Heart right ventricle (tissue), 16 donors: Measurements from ENCODE around the gene MEOX1. TPM values are rescaled to one million over a fixed set of nuclear protein-coding genes. Genes with fewer than 3 reads are reported as not detected.

Source experiments
- ATAC-seq, 8 donors: fragments of 200-7000 bp; cut with Tn5 transposase; one replicate each; pipeline ENCODE4 v1.9.1; 2020; ENCODE audit warnings: mild to moderate bottlenecking in 8 of 8, moderate library complexity in 8 of 8, moderate number of reproducible peaks in 1 of 8
- DNase-seq, 2 donors: peaks; one replicate each; pipeline ENCODE4 v3.0.0-alpha.2; 2020
- H3K27ac ChIP-seq, 10 donors: fragments of 200-600 bp; sonication (generic) in 2 of 10; one replicate each; pipeline versions ENCODE4 v1.5.0 to v1.8.0; 2020 to 2022; ENCODE audit warnings: mild to moderate bottlenecking in 3 of 10
- H3K27me3 ChIP-seq, 7 donors: fragments of 200-600 bp; one replicate each; pipeline ENCODE4 v1.8.0; 2021 to 2022; ENCODE audit warnings: mild to moderate bottlenecking in 2 of 7
- H3K36me3 ChIP-seq, 9 donors: fragments of 200-600 bp; sonication (generic) in 1 of 9; one replicate each; pipeline versions ENCODE4 v1.5.0 to v1.8.0; 2020 to 2022; ENCODE audit warnings: mild to moderate bottlenecking in 2 of 9
- H3K4me1 ChIP-seq, 9 donors: fragments of 200-600 bp; sonication (generic) in 1 of 9; one replicate each; pipeline versions ENCODE4 v1.5.0 to v1.8.0; 2020 to 2022; ENCODE audit warnings: mild to moderate bottlenecking in 4 of 9
- H3K4me3 ChIP-seq, 10 donors: fragments of 200-600 bp; sonication (generic) in 2 of 10; one replicate each; pipeline versions ENCODE4 v1.5.0 to v1.8.0; 2020 to 2022; ENCODE audit warnings: mild to moderate bottlenecking in 7 of 10, moderate library complexity in 2 of 10
- H3K9me3 ChIP-seq, 11 donors: fragments of 200-600 bp in 10 of 11; sonication (generic) in 2 of 11; one replicate each; pipeline versions ENCODE4 v1.5.0 to v1.8.0; 2013 to 2022; ENCODE audit warnings: mild to moderate bottlenecking in 2 of 11, control low read depth in 1 of 11, moderate library complexity in 1 of 11
- WGBS, 2 donors: extraction: QIAGEN DNeasy Blood & Tissue Kit; methylation state at CpG; one replicate each; pipeline ENCODE4 v1.1.7; 2013; ENCODE audit warnings: inconsistent platforms in 1 of 2; 5-methylcytosine and 5-hydroxymethylcytosine counted together
- intact Hi-C, 10 donors: fragments of 100-400 bp; cut with DNase I; formaldehyde crosslinking; loops; one replicate each; pipeline versions ENCODE4 v1.11.1 to v1.14.2; 2022
- polyA plus RNA-seq, 2 donors: library from polyadenylated mRNA; stranded (reverse); fragments of 200-250 nt; gene quantifications; one replicate each; pipeline ENCODE4 v1.2.3, GENCODE V29; 2013
- total RNA-seq, 10 donors: library from RNA; stranded (reverse); fragmentation: NEBNext Ultra II Directional in 3 of 10; extraction: Animal tissue kit (Norgen Biotek cat#: 25700) in 3 of 10; gene quantifications; one replicate each; pipeline versions ENCODE4 v1.2.1 to v1.2.4, GENCODE V29; 2021 to 2023
- TF ChIP-seq, protein P1 (sequence below), 9 donors: fragments of 200-600 bp; sonication (generic) in 2 of 9; IDR thresholded peaks; one replicate each; pipeline versions ENCODE4 v1.5.0 to v1.8.0; 2021 to 2022; ENCODE audit warnings: antibody characterized with exemption in 9 of 9, mild to moderate bottlenecking in 5 of 9, moderate library complexity in 1 of 9
- donor health status: Arrhythmogenic right ventricular cardiomyopathy.
- donor health status: ischemic (EF 13 %, LVEDD 7.1; RV severe dilation, severe dysfunction).
- donor health status: healthy with polysubstance abuse.
- donor health status: DM: no; HTN: yes; CAD: no.
- donor health status: DM: no; HTN: no; CAD: no.
- donor health status: ischemic (EF 25% LVEDD 6.9; RV normal size, moderate dysfunction).
- donor health status: ischemic (EF 25% LVEDD 5.7; RV mildly dilated, moderate dysfunction).
- donor health status: healthy.
- donor health status: DM: yes; HTN: yes; CAD: no.
- donor health status: Ischemic cardiomyopathy.
- donor health status: ischemic (EF 35%, LVEDD 5.7; RV mildly dilated, moderate dysfunction).
- donor health status: nonischemic (EF 11% LVEDD 7.7; RV severe dilation, severe dysfunction).
- donor health status: DM: yes; HTN: yes; CAD: no.
- donor health status: PGD.
- donor health status: ischemic (EF 29% LVEDD 5.4; RV normal size, mild dysfunction).
- donor health status: nonischemic (EF 23%, LVEDD 6.1; RV moderate dilation, normal function).

The MEOX1 gene
- total and polyA plus RNA-seq, 12 donors = 6.4 to 25.3 (median 14.8) TPM

DNA sequence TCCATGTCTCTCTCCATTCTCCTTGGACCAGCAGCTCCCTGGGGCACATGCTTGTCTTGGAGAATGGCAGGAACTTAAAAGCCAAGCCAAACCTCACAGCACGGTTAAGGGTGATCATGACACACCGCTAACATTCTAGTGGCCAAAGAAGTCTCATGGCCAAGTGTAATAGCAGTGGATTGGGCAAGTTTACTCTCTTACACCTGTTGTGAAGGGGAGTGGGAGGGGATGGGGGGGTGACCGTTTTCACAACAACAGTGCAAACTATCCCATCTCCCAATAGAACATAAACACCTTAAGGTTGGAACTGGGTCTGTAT lies 37.7 kb upstream of the MEOX1 start:
- Histone ChIP-seq H3K27ac (no peak overlapping the region), H3K36me3 (no peaks in the 10 kb centered on the region), H3K4me3 (no peak overlapping the region), H3K4me1 (peaks cover 3 to 17% (median 16%) of the 10 kb centered on the region in 9 donors), H3K27me3 (peaks cover 0 to 15% (median 0%) of the 10 kb centered on the region in 7 donors), H3K9me3 (no peaks in the 10 kb centered on the region)
- ATAC-seq = no peak
- 86 to 93% methylated on average over 3 of the region's 3 CpGs for WGBS, 2 donors
- intact Hi-C loops = loop anchor here in 5 of 10 donors (10.0 kb wide), 1 partner anchor 145 kb away; the partner anchor contains the start of gene CD300LG (in 5 of the 5)
- no peak for DNase-seq
- TF ChIP-seq, protein P1, sequence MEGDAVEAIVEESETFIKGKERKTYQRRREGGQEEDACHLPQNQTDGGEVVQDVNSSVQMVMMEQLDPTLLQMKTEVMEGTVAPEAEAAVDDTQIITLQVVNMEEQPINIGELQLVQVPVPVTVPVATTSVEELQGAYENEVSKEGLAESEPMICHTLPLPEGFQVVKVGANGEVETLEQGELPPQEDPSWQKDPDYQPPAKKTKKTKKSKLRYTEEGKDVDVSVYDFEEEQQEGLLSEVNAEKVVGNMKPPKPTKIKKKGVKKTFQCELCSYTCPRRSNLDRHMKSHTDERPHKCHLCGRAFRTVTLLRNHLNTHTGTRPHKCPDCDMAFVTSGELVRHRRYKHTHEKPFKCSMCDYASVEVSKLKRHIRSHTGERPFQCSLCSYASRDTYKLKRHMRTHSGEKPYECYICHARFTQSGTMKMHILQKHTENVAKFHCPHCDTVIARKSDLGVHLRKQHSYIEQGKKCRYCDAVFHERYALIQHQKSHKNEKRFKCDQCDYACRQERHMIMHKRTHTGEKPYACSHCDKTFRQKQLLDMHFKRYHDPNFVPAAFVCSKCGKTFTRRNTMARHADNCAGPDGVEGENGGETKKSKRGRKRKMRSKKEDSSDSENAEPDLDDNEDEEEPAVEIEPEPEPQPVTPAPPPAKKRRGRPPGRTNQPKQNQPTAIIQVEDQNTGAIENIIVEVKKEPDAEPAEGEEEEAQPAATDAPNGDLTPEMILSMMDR (IDR thresholded peaks at IDR 0.05) = no peak

DNA sequence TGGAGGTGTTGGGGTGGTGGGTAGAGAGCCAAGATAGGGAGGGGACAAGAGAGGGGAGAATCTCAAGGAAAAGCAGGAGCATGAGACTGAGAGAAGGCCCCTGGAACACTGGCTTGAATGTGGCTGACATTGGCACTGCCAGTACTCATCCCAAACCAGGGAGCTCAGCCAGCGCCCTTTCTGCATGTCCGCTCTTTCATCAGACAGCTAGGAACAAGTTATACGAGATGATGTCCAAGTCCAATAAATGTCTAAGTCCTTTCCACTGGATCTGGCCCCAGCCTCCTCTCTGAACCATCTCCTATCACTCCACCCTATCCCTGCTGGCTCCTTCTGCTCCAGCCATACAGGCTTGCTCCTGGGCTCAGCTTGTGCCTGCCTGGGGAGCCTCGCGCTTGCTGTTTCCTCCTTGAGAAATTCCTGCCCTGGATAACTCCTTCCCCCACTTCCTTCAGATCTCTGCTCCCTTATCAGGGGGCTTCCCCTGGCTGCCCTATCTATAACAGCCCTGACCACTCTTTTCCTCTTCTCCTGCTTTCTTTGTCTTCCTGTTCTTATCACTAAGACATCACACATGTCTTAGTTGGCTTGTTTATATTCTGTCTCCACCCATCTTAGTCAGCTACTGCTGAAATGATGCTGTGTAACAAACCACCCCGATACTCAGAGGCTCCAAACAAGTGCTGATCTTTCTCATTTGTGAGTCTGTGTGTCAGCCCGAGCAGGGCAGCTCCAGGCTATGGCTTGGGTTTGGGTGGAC lies 37.1 kb upstream of the MEOX1 start:
- intact Hi-C loops = loop anchor here in 5 of 10 donors (10.0 kb wide), 1 partner anchor 146 kb away; the partner anchor contains the start of gene CD300LG (in 5 of the 5)
- WGBS, 2 donors = 63 to 68% methylated on average over 7 of the region's 7 CpGs
- Histone ChIP-seq H3K9me3 (no peaks in the 10 kb centered on the region), H3K36me3 (no peaks in the 10 kb centered on the region), H3K4me1 (peaks cover 3 to 17% (median 16%) of the 10 kb centered on the region in 9 donors), H3K4me3 (no peak overlapping the region), H3K27ac (no peak overlapping the region), H3K27me3 (peaks cover 0 to 15% (median 0%) of the 10 kb centered on the region in 7 donors)
- DNase-seq (peak in 1 of 2 donors; percentile 21), ATAC-seq (peak in 3 of 8 donors; percentile 13 to 71 (median 40))
- TF ChIP-seq, protein P1 (IDR thresholded peaks at IDR 0.05) = no peak

- Histone ChIP-seq H3K4me1 (peaks cover 3 to 17% (median 16%) of the 10 kb centered on the region in 9 donors), H3K4me3 (no peak overlapping the region), H3K27ac (no peak overlapping the region), H3K36me3 (no peaks in the 10 kb centered on the region), H3K27me3 (peaks cover 0 to 15% (median 0%) of the 10 kb centered on the region in 7 donors), H3K9me3 (no peaks in the 10 kb centered on the region)
- DNase-seq = no peak
- intact Hi-C loops = loop anchor here in 6 of 10 donors (2.0 to 10.0 kb wide), 2 partner anchors 61 to 147 kb away; partner anchors contain the start of genes CD300LG (in 5 of the 6) and SOST (in 1 of the 6)
- peak in 1 of 8 donors; percentile 18 for ATAC-seq
- WGBS, 2 donors = 89 to 91% methylated on average over 10 of the region's 10 CpGs
- TF ChIP-seq, protein P1 (IDR thresholded peaks at IDR 0.05) = no peak
These were observed 36.2 kb upstream of the MEOX1 start for GRCh38 chr17:43697937-43698336.

DNA sequence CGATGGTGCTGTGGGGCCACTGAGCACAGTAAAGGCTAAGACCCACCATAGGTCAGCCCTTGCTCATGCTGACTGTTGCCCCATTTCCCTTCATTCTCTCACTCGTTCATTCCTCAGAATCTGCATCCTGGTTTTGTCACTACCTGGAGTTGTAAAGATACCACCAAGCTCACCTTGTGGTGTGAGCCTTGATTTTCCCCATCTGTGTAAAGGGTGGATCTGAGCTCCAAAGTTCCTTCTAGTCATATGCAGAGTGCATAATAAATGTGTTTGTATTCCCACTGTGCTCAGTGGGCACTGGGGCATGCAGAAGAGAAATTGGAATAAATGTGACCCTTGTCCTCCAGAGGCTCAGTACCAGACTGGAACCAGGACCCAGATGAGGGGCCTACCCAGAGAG lies 35.2 kb upstream of the MEOX1 start:
- no peaks in the 10 kb centered on the region for H3K9me3 ChIP-seq
- DNase-seq = no peak
- 58 to 62% methylated on average over 2 of the region's 2 CpGs for WGBS, 2 donors
- H3K36me3 ChIP-seq = no peaks in the 10 kb centered on the region
- peaks cover 3 to 17% (median 16%) of the 10 kb centered on the region in 9 donors for H3K4me1 ChIP-seq
- peaks cover 0 to 15% (median 0%) of the 10 kb centered on the region in 7 donors for H3K27me3 ChIP-seq
- intact Hi-C loops = loop anchor here in 6 of 10 donors (2.0 to 10.0 kb wide), 2 partner anchors 62 to 148 kb away; partner anchors contain the start of genes CD300LG (in 5 of the 6) and SOST (in 1 of the 6)
- no peak for ATAC-seq
- TF ChIP-seq, protein P1 (IDR thresholded peaks at IDR 0.05) = no peak
- no peak overlapping the region for H3K4me3 ChIP-seq
- peak overlapping the region in 6 of 10 donors; percentile 35 to 81 (median 62) for H3K27ac ChIP-seq
